ENCODE measurements around the gene CFAP65. TPM values are rescaled to one million over a fixed set of nuclear protein-coding genes. Genes with fewer than 3 reads are reported as not detected.

CFAP65 gene
- total and polyA plus RNA-seq, 2 of the 13 experiments (the other 11 are each of a cell fraction or from before 2014, with no cell fraction given), result 0.05 TPM; not detected in 1

- peak; percentile 45; the same call in 1 of the 3 replicates for TF ChIP-seq MXI1 (IDR thresholded peaks at IDR 0.05; ENCODE audit: borderline replicate concordance, low read depth, low read length)
- 0 out of 2 replicates have a peak, but pooled peaks have one; percentile 36 for TF ChIP-seq DRAP1 (CRISPR knock-in tag; IDR thresholded peaks at IDR 0.05)
- no peak for TF ChIP-seq KAT2B (IDR thresholded peaks at IDR 0.05; ENCODE audit: borderline replicate concordance, low read depth, low read length)
- no peak for TF ChIP-seq ZNF841 (CRISPR knock-in tag; IDR thresholded peaks at IDR 0.05; ENCODE audit: borderline replicate concordance)
- no peak for TF ChIP-seq SIX4 (CRISPR knock-in tag; IDR thresholded peaks at IDR 0.05)
- TF ChIP-seq NFRKB (IDR thresholded peaks at IDR 0.05), result no peak
- TF ChIP-seq MIER3 (CRISPR knock-in tag; IDR thresholded peaks at IDR 0.05; ENCODE audit: borderline replicate concordance), result no peak
- TF ChIP-seq TEAD3 (CRISPR knock-in tag; optimal IDR thresholded peaks at IDR 0.05; ENCODE audit: borderline replicate concordance), result peak; percentile 34
- TF ChIP-seq ZNF784 (CRISPR knock-in tag; IDR thresholded peaks at IDR 0.05; ENCODE audit: borderline replicate concordance), result no peak
- no peak for TF ChIP-seq ZNF33A (CRISPR knock-in tag; IDR thresholded peaks at IDR 0.05; ENCODE audit: borderline replicate concordance)
- TF ChIP-seq ZNF296 (CRISPR knock-in tag; conservative IDR thresholded peaks at IDR 0.05), result no peak
- TF ChIP-seq ZNF143 (CRISPR knock-in tag; IDR thresholded peaks at IDR 0.05), result no peak
- TF ChIP-seq ZNF30 (CRISPR knock-in tag; IDR thresholded peaks at IDR 0.05), result no peak
- TF ChIP-seq ZNF572 (CRISPR knock-in tag; IDR thresholded peaks at IDR 0.05), result 0 out of 2 replicates have a peak, but pooled peaks have one; percentile 21
- TF ChIP-seq ZNF530 (CRISPR knock-in tag; IDR thresholded peaks at IDR 0.05; ENCODE audit: low read depth), result no peak
- no peak for TF ChIP-seq ZNF44 (CRISPR knock-in tag; IDR thresholded peaks at IDR 0.05)
- no peak for TF ChIP-seq ZGPAT (CRISPR knock-in tag; IDR thresholded peaks at IDR 0.05)
- no peak for TF ChIP-seq NR3C1 (CRISPR knock-in tag; IDR thresholded peaks at IDR 0.05)
- no peak for TF ChIP-seq GLI4 (CRISPR knock-in tag; IDR thresholded peaks at IDR 0.05; ENCODE audit: borderline replicate concordance)
- no peak for TF ChIP-seq ZNF770 (CRISPR knock-in tag; IDR thresholded peaks at IDR 0.05)
- TF ChIP-seq ZXDC (CRISPR knock-in tag; IDR thresholded peaks at IDR 0.05), result no peak
- no peak for TF ChIP-seq ZFP90 (CRISPR knock-in tag; IDR thresholded peaks at IDR 0.05; ENCODE audit: borderline replicate concordance)
- 0 out of 2 replicates have a peak, but pooled peaks have one; percentile 54 for TF ChIP-seq PAX8 (CRISPR knock-in tag; IDR thresholded peaks at IDR 0.05; ENCODE audit: borderline replicate concordance)
- peak; percentile 51; the same call in 1 of the 2 replicates for TF ChIP-seq NFKB2 (CRISPR knock-in tag; IDR thresholded peaks at IDR 0.05; ENCODE audit: borderline replicate concordance)
- TF ChIP-seq TOPORS (CRISPR knock-in tag; IDR thresholded peaks at IDR 0.05), result no peak
Measured at GRCh38 chr2:219029829-219030165, 11.5 kb downstream of the CFAP65 start (continued).

Data from HepG2 (cell line).